NCI-H1105 treated with DMSO at 0.1 percent for 48 hours (cell line): Measurements from ENCODE around the gene SFT2D2.
A peak's percentile ranks its signal among the peaks of the same experiment; 100 is the strongest.

Source experiments
- DNase-seq: peaks from one replicate; lab custom pipeline; 2025; lab: John Stamatoyannopoulos, UW

Gene SFT2D2

DNA sequence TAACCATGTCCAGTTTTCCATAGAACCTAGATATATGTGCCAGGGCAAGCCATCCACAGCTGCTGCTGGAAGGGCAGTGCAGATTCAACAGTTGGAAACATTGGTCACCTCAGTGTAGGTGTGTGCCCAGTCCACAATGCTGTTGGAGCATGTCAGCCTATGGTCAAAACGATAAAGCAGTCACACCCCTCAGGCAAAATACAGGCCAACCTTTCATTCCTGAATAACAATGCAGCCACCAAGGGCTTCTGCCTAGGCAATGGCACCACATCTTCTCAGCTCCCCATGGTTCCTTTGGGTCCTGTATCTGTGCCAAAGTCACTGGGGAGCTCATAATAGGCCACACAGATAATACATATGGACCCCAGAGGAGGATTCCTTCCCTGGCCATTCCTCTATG lies 39.8 kb downstream of the SFT2D2 start:
- no peak for DNase-seq

- no peak for DNase-seq
These were observed 40.9 kb downstream of the SFT2D2 start for GRCh38 chr1:168266644-168267186.

DNA sequence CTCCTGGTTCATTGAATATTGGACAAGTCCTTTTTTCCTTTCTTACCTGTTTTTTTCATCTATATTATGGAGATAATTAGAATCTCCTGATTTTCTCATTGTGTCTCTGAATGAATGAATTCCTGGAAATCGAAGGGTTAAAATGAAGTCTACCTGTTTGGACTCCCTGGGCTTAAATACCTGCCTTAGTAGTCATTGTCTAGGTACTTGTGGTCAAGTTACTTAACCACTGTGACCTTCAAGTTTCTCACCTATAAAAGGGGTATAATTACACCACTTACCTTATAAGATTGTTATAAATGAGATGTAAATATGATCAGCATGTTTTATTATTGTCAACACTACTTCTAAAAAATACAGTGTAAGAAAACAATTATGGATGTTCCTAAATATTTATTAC lies 45.8 kb downstream of the SFT2D2 start:
- DNase-seq = no peak

DNA sequence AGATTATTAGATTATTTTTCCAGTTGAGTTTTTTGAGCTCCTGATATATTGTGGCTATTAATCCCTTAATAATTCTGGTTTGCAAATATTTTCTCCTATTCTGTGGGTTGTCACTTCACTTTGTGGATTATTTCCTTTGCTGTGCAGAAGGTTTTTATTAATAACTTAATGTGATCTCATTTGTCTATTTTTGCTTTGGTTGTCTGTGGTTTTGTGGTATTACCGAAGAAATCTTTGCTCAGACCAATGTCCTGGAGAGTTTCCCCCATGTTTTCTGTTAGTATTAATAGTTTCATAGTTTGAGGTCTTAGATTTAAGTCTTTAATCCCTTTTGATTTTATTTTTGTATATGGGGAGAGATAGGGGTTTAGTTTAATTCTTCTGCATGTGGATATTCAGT lies 47.8 kb downstream of the SFT2D2 start:
- no peak for DNase-seq

GRCh38 chr1:168279253-168279652 lies 53.4 kb downstream of the SFT2D2 start:
- DNase-seq = peak; percentile 26

DNA sequence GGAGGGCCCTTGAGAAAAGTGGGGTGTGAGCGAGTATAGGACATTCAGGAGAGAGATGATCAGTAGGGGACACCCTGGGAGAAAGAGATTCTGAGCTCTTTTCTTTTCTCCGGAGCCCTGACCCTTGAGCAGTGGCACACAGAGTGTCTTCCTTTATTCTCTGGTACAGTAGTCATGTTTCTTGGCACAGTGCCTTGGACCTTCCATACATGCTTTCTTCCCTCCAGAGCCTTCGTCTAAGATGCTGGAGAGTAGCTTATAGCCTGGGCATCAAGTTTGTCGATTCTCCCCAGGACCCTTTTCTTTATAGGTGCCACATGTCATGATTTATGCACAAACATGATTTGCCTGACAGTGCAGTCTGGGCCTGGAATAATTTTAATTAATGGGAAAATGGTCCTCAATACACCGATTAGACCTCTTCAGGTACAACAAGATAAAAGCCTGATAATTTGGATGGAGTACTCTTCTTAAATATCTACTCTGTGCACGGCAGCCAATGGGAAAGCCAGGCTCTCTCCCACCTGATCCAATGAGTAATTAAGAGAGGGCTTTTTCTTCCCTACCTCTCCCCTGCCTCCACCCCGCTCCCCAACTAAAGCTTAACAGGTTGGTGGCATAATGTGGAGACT lies 54.6 kb downstream of the SFT2D2 start, which contains the start of gene TBX19:
TBX19 (plus strand) TSS at position 582 of the 632 bp plus-strand sequence. CDS start 214 bp downstream, outside the sequence.
- DNase-seq = peak; percentile 96

DNA sequence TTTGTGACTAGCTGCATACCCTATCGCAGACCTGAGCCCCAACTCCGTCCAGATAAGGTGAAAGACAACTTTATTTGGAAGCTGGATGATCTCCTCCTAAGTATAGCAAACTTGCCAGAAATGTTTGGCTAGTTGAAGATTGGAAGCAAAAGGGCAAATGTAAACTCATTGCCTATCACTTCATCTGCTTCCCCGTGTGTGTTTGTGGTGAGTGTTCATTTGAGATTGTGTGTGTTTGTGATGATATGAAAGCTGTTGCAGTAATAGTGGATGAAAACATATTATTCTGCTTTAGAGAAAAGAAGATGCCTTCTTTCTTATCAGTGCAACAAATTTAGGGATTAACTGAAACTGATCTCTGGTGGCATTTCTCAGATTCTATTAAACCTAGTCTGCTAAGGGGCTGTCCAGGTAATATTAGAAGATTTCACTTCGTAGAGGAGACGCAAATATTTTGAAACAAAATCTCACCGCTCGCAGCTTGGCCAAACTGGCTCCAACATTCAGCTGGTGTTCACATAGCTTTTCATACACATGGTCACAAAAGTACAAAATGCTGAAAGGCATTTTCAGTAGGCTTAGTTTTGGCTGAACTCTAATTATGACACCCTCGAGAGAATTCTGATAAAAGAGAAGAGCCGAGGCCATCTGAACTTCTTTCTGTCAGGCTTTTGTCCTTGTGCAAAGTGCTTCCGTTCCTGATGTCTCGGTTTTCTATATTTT lies 56.0 kb downstream of the SFT2D2 start:
- DNase-seq = no peak

DNA sequence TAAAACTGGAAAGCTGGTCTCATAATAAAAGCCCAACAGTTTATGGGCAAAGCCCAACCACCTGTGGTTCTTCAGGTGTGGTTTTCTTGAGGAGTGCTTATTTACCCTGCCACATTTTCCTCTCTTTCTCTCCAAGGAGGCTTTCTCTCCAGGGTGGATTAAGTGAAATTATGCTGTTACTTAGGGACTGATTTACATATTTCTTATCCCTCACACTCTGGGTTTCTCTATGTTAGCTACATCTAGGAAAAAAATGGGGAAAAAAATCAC lies 59.7 kb downstream of the SFT2D2 start:
- DNase-seq = peak; percentile 48

DNA sequence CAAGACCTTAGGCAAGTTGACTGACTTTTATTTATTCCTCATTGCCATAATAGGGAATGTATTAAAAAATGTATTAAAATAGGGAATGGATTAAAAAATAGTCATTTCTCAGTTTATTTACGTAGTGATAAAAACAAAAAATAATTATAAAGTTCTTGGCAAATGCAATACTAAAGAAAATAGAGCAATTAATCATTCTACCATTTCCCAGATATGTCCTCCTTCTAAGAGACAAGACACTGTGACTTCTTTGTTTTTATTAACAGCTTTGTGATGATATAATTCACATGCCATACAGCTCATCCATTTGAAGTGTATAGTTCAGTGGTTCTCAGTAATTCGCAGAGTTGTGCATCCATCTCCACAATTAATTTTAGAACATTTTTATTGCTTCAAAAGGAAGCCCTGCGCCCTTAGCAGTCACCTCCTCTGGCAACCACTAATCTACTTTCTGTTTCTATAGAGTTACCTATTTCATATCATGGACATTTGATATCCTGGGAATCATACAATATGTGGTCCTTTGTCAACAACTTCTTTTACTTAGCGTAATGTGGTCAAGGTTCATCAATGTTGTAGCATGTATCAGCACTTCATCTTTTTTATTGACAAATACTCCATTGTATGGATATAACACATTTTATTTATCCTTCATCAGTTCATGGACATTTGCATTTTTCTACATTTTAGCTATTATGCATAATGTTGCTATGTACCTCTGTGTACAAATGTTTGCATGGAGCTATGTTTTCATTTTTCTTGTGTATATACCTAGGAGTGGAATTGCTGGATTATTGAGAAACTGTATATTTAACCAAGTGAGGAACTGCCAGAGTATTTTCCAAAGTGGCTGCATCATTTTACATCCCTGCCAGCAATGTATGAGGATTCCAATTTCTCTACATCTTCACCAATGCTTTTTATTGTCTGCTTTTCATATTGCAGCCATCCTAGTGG lies 60.4 kb downstream of the SFT2D2 start:
- no peak for DNase-seq

GRCh38 chr1:168287237-168287664 lies 61.4 kb downstream of the SFT2D2 start:
- no peak for DNase-seq

DNA sequence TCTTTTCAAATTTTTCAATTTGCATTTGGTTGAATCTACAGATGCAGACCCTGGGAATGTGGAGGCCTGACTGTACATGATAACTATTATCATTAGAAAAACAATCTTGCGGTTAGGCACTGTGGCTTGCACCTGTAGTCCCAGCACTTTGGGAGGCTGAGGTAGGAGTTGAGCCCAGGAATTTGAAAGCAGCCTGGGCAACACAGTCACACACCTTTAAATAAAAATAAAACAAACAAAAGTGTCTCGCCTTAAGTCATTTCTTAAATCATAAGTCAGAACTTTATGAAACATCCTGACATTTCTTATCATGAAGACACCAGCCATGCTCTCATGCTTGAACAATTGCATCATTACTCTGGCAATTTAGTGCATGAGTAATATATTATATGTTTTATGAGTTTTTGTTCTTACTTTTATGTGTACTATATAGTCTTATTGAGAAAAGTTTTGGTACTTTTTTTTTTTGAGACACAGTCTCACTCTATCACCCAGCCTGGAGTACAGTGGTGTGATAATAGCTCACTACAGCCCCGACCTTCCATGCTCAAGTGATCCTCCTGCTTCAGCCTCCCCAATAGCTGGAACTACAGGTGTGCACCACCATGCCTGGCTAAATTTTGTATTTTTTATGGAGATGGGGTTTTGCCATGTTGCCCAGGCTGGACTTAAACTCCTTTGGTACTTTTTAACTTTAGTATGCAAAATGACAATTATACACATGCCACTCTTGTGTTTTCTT lies 62.7 kb downstream of the SFT2D2 start:
- DNase-seq = no peak

DNA sequence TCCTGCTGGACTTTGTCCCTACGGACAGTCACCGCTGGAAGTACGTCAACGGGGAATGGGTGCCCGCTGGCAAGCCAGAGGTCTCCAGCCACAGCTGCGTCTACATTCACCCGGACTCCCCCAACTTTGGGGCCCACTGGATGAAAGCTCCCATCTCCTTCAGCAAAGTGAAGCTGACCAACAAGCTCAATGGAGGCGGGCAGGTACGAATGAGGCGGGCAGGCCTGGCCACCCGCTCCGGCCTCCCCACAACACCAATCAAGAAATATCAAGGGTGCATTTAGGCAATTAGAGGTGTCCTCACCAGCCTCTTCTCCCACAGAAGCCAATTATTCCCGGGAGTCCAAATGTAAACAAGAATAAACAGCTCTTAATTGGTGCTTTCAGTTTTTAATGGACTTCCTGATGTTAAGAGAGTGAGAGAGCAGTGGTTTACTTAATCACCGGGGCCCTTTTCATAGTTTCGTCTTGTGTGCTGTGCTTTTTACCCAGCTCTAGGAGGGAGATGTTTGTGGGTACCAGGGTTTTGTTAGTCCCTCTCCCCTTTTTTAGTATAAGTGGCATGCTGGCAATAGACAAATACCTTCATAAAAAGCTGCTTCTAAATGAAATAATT lies 65.5 kb downstream of the SFT2D2 start:
- peak; percentile 96 for DNase-seq

DNA sequence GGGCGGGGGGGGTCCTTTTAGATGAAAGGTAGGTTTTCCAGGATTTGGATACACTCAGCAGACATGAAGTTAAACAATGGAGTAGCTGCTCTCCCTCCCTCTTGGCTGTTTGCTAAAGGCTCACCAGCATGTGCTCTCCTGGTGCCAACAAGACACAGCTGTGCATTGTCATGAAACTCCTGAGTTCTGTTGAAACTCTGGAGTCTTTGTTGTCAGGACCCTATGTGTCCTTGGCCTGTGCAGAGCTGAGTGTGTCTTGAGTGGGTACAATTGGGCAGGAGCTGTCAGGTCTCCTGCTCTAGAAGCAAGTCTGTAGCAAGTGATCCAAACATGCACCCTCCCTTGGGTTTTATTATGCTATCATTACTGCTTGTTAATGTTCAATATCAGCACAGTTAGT lies 67.6 kb downstream of the SFT2D2 start:
- DNase-seq = no peak

- DNase-seq = no peak
These were observed 69.8 kb downstream of the SFT2D2 start for GRCh38 chr1:168295411-168296114.

GRCh38 chr1:168297019-168297730 lies 71.4 kb downstream of the SFT2D2 start:
- DNase-seq = peak; percentile 31

- DNase-seq = no peak
These were observed 72.6 kb downstream of the SFT2D2 start for GRCh38 chr1:168298446-168298845.

DNA sequence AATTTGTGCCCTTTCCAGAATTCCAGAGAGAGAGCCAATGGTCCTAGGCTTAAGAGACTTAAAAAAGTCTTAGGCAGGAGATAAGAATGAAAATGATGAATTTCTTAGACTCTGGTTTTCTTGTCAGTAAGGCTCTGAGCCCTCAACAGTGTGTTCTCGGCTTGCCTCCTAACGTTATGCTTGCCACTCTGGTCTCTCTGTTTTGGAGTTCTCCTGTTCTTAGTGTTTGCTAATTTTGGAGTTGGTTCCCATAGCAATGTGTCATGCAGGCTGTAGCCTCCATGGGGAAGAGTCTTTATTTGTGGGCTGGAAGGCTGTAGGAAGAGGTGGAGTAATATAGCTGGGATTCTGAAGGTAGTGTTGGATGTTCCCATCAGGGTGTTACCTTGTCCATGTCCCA lies 74.8 kb downstream of the SFT2D2 start:
- DNase-seq = no peak

GRCh38 chr1:168301664-168302320 lies 76.0 kb downstream of the SFT2D2 start:
- no peak for DNase-seq
